Smooth muscle cell (in vitro differentiated cells): Measurements from ENCODE around the gene CECR2. TPM values are rescaled to one million over a fixed set of nuclear protein-coding genes. Genes with fewer than 3 reads are reported as not detected.

Experiments used
- DNase-seq: peaks from one replicate; lab custom pipeline; 2025; ENCODE audit not compliant: unreplicated experiment; lab: John Stamatoyannopoulos, UW
- H2AFZ ChIP-seq: fragments of 200-600 bp; sonication (generic); 2 replicates; pipeline ENCODE4 v1.6.0; 2016; ENCODE audit warnings: antibody characterized with exemption, low read depth, mild to moderate bottlenecking
- H3F3A ChIP-seq: fragments of 200-600 bp; sonication (generic); 2 replicates; pipeline ENCODE4 v1.6.0; 2017; ENCODE audit warnings: antibody characterized with exemption, low read depth
- H3K27ac ChIP-seq: fragments of 200-600 bp; sonication (generic); 2 replicates; pipeline ENCODE4 v1.5.1; 2016; ENCODE audit warnings: low read depth, mild to moderate bottlenecking
- H3K27me3 ChIP-seq: fragments of 200-600 bp; sonication (generic); 2 replicates; pipeline ENCODE4 v1.6.1; 2016; ENCODE audit warnings: low read depth, mild to moderate bottlenecking
- H3K36me3 ChIP-seq: fragments of 200-600 bp; sonication (generic); 2 replicates; pipeline ENCODE4 v1.5.1; 2016; ENCODE audit warnings: low read depth
- H3K4me1 ChIP-seq: fragments of 200-600 bp; sonication (generic); 2 replicates; pipeline ENCODE4 v1.5.1; 2016; ENCODE audit warnings: low read depth
- H3K4me2 ChIP-seq: fragments of 200-600 bp; sonication (generic); 2 replicates; pipeline ENCODE4 v1.6.0; 2016; ENCODE audit warnings: mild to moderate bottlenecking
- H3K4me3 ChIP-seq: fragments of 200-600 bp; sonication (generic); 2 replicates; pipeline ENCODE4 v1.5.1; 2016; ENCODE audit warnings: mild to moderate bottlenecking
- H3K79me2 ChIP-seq: fragments of 200-600 bp; sonication (generic); 2 replicates; pipeline ENCODE4 v1.6.0; 2016; ENCODE audit warnings: low read depth, mild to moderate bottlenecking
- H3K9ac ChIP-seq: fragments of 200-600 bp; sonication (generic); 2 replicates; pipeline ENCODE4 v1.6.0; 2016; ENCODE audit warnings: low read depth
- H3K9me3 ChIP-seq: fragments of 200-600 bp; sonication (generic); replicated peaks from 2 replicates; pipeline ENCODE4 v1.5.1; 2016; ENCODE audit warnings: low read depth
- H4K20me1 ChIP-seq: fragments of 200-600 bp; sonication (generic); 2 replicates; pipeline ENCODE4 v1.6.0; 2016; ENCODE audit warnings: low read depth
- WGBS: methylation state at CpG from one replicate; pipeline ENCODE4 v1.1.7; 2016; ENCODE audit warnings: low lambda C conversion rate; 5-methylcytosine and 5-hydroxymethylcytosine counted together
- polyA plus RNA-seq: library from polyadenylated mRNA; unstranded; fragments of >200 nt; fragmentation: Nextera tagmentation; extraction: Ambion mirVana; gene quantifications from 2 replicates; pipeline ENCODE4 v1.2.1, GENCODE V29; 2016
- total RNA-seq: library from RNA; depleted of rRNA; stranded (reverse); fragments of >200 nt; gene quantifications from 2 replicates; pipeline ENCODE4 v1.2.3, GENCODE V29; 2014
- TF ChIP-seq, protein P1 (sequence below): fragments of 200-600 bp; sonication (generic); IDR thresholded peaks from 2 replicates; pipeline ENCODE4 v1.5.1; 2017; ENCODE audit warnings: borderline replicate concordance, mild to moderate bottlenecking, antibody characterized with exemption; ENCODE audit not compliant: insufficient read depth, poor library complexity, severe bottlenecking

CECR2 gene
- total and polyA plus RNA-seq, 2 experiments from 2014 or later, result 1.4 to 2.8 TPM

DNA sequence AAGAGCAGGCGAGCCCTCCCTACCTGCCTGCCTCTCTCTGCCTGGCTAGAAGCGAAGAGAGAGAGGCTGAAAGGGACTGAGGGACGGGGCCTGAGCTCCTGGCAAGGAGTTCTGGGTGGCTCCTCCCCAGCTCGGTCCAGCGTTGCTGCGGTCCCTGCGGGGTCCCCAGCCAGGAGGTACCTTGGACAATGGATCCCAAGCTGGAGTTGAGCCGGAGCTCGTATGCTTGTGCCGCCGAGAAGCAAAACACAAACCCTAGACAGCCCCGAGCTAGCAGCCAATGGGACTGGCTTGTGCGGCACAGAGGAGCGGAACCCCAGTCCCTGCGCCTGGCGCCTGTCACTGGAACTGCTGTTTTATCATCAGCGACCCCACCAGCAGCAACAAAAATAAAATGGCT lies 212.4 kb downstream of the CECR2 start:
- no peak for DNase-seq
- H3K36me3 ChIP-seq, result no peaks in the 10 kb centered on the region
- WGBS, result 96% methylated on average over 17 of the region's 17 CpGs
- no peaks in the 10 kb centered on the region for H3K79me2 ChIP-seq
- no peaks in the 10 kb centered on the region for H3K9me3 ChIP-seq
- H4K20me1 ChIP-seq, result no peaks in the 10 kb centered on the region
- H3K4me2 ChIP-seq, result no peak overlapping the region
- no peaks in the 10 kb centered on the region for H3F3A ChIP-seq
- H3K4me3 ChIP-seq, result no peak overlapping the region
- no peak overlapping the region for H3K9ac ChIP-seq
- H3K27ac ChIP-seq, result no peak overlapping the region
- TF ChIP-seq, protein P1, sequence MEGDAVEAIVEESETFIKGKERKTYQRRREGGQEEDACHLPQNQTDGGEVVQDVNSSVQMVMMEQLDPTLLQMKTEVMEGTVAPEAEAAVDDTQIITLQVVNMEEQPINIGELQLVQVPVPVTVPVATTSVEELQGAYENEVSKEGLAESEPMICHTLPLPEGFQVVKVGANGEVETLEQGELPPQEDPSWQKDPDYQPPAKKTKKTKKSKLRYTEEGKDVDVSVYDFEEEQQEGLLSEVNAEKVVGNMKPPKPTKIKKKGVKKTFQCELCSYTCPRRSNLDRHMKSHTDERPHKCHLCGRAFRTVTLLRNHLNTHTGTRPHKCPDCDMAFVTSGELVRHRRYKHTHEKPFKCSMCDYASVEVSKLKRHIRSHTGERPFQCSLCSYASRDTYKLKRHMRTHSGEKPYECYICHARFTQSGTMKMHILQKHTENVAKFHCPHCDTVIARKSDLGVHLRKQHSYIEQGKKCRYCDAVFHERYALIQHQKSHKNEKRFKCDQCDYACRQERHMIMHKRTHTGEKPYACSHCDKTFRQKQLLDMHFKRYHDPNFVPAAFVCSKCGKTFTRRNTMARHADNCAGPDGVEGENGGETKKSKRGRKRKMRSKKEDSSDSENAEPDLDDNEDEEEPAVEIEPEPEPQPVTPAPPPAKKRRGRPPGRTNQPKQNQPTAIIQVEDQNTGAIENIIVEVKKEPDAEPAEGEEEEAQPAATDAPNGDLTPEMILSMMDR, result no peak
- no peak overlapping the region for H2AFZ ChIP-seq
- H3K27me3 ChIP-seq, result no peaks in the 10 kb centered on the region
- no peaks in the 10 kb centered on the region for H3K4me1 ChIP-seq

DNA sequence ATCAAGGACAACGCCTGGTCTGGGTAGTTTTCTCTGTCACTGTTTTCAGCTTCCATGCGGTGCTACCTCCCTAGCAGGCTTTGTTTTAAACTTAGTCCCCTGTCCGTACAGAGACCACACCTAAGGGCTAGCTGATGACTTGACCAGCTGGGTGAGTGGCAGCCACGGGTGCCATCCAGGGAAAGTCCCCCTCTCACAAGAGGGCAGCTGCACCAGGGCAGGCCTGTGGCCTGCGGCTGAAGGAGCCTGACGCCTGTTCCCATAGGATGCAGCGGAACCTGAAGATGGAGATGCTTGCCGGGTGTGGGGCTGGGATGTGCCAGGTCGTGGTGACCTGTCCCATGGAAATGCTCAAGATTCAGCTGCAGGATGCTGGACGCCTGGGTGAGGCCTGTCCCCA lies 213.9 kb downstream of the CECR2 start:
- DNase-seq, result no peak
- Histone ChIP-seq H3K9ac (no peak overlapping the region), H3K4me1 (no peaks in the 10 kb centered on the region), H3K27me3 (no peaks in the 10 kb centered on the region), H3F3A (no peaks in the 10 kb centered on the region), H3K9me3 (no peaks in the 10 kb centered on the region), H3K4me3 (no peak overlapping the region), H3K4me2 (no peak overlapping the region), H3K79me2 (no peaks in the 10 kb centered on the region), H3K27ac (no peak overlapping the region), H2AFZ (no peak overlapping the region), H3K36me3 (no peaks in the 10 kb centered on the region), H4K20me1 (no peaks in the 10 kb centered on the region)
- 94% methylated on average over 10 of the region's 10 CpGs for WGBS
- TF ChIP-seq, protein P1, result no peak

DNA sequence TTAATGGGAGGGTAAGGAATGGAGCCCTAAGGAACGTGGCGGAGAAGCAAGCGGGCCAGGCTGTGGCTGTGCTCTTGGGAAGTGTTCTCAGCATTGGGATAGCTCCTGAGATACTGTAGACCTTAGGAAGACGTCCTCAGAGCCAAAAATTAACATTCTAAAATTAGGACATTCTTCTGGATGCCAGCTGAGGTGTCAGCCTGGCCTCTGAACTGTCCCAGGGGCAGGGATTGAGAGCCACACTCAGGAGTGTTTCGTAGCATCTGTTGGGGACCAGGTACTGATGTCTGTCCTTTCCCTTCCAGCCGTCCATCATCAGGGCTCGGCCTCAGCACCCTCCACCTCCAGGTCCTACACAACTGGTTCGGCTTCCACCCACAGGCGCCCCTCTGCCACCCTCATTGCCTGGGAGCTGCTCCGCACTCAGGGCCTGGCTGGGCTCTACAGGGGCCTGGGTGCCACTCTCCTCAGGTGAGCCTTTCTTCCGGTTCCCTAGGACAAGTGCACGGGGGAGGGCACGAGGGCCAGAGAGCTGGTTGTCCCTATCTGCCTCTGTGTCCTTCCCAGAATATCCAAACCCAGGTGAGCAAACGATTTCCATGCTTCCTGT lies 217.7 kb downstream of the CECR2 start:
- Histone ChIP-seq H3K27me3 (no peaks in the 10 kb centered on the region), H3K9ac (no peak overlapping the region), H2AFZ (no peak overlapping the region), H3K9me3 (no peaks in the 10 kb centered on the region), H3K27ac (no peak overlapping the region), H3K4me3 (no peak overlapping the region), H3F3A (no peaks in the 10 kb centered on the region), H4K20me1 (no peaks in the 10 kb centered on the region), H3K4me2 (no peak overlapping the region), H3K79me2 (no peaks in the 10 kb centered on the region), H3K4me1 (no peaks in the 10 kb centered on the region), H3K36me3 (peaks cover 5% of the 10 kb centered on the region)
- TF ChIP-seq, protein P1, result no peak
- WGBS, result 94% methylated on average over 14 of the region's 14 CpGs
- no peak for DNase-seq

DNA sequence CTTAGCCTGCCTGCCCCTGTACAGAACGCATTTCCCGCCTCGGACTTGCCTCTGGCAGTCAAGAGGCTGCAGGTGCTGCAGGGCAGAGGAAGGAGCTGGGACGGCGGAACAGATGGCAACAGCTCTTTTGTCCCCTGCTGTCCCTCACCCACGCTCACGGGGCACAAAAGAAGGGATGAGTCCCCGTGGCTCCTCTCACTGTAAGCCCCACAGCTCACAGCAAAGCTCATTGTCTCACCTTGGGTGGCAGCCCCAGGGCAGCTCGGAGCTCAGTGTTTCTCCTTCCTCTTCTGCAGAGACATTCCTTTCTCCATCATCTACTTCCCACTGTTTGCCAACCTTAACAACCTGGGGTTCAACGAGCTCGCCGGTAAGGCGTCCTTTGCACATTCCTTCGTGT lies 218.4 kb downstream of the CECR2 start:
- Histone ChIP-seq H3K9ac (no peak overlapping the region), H3K4me3 (no peak overlapping the region), H3K27me3 (no peaks in the 10 kb centered on the region), H3K9me3 (no peaks in the 10 kb centered on the region), H3K4me1 (no peaks in the 10 kb centered on the region), H3K27ac (no peak overlapping the region), H4K20me1 (no peaks in the 10 kb centered on the region), H3K79me2 (no peaks in the 10 kb centered on the region), H2AFZ (no peak overlapping the region), H3F3A (no peaks in the 10 kb centered on the region), H3K4me2 (no peak overlapping the region), H3K36me3 (peaks cover 9% of the 10 kb centered on the region)
- 90% methylated on average over 14 of the region's 14 CpGs for WGBS
- no peak for DNase-seq
- TF ChIP-seq, protein P1, result no peak
